Activated gamma-delta T cell treated with Interleukin-2 at 50 U/mL for 16 hours (primary cell): ENCODE results near the gene MRPL12.

Experiments used
- DNase-seq: peaks from one replicate; pipeline ENCODE4 v3.0.0-alpha.2; 2020

The MRPL12 gene

GRCh38 chr17:81683208-81683583 is 20.0 kb upstream of the MRPL12 start:
- no peak for DNase-seq

- peak; percentile 97 for DNase-seq
These were observed 19.4 kb upstream of the MRPL12 start, which contains the start of the genes ARL16 and HGS for GRCh38 chr17:81683584-81684441. TSS of gene ARL16 (minus strand) at chr17:81683797. CDS start at chr17:81683753, 44 bp downstream. TSS of gene HGS (plus strand) at chr17:81684011. CDS start at chr17:81684067, 56 bp downstream.

- no peak for DNase-seq
These were observed 18.7 kb upstream of the MRPL12 start for GRCh38 chr17:81684442-81684911.

- DNase-seq = no peak
These were observed 18.1 kb upstream of the MRPL12 start for GRCh38 chr17:81685108-81685507.

GRCh38 chr17:81686614-81687013 is 16.6 kb upstream of the MRPL12 start:
- DNase-seq = no peak

GRCh38 chr17:81687770-81688541 is 15.2 kb upstream of the MRPL12 start:
- DNase-seq = no peak

- no peak for DNase-seq
These were observed 14.6 kb upstream of the MRPL12 start for GRCh38 chr17:81688616-81689015.

GRCh38 chr17:81690066-81690465 is 13.1 kb upstream of the MRPL12 start:
- DNase-seq = no peak

- DNase-seq = no peak
These were observed 12.6 kb upstream of the MRPL12 start for GRCh38 chr17:81690549-81690948.

- no peak for DNase-seq
These were observed 12.0 kb upstream of the MRPL12 start for GRCh38 chr17:81691196-81691595.

GRCh38 chr17:81691608-81692007 is 11.6 kb upstream of the MRPL12 start:
- DNase-seq = no peak

GRCh38 chr17:81693509-81694210 is 9.5 kb upstream of the MRPL12 start:
- no peak for DNase-seq

- no peak for DNase-seq
These were observed 8.4 kb upstream of the MRPL12 start for GRCh38 chr17:81694810-81695209.

GRCh38 chr17:81695211-81695610 is 8.0 kb upstream of the MRPL12 start:
- no peak for DNase-seq

- no peak for DNase-seq
These were observed 7.4 kb upstream of the MRPL12 start for GRCh38 chr17:81695801-81696200.

GRCh38 chr17:81696218-81696941 is 6.8 kb upstream of the MRPL12 start:
- no peak for DNase-seq

- no peak for DNase-seq
These were observed 5.7 kb upstream of the MRPL12 start for GRCh38 chr17:81697261-81698044.

- DNase-seq = no peak
These were observed 2.5 kb upstream of the MRPL12 start for GRCh38 chr17:81700353-81701287.

GRCh38 chr17:81701288-81702071 is 1.7 kb upstream of the MRPL12 start:
- no peak for DNase-seq
